GM23338 (cell line): ENCODE results near the gene MAGEA3. TPM values are rescaled to one million over a fixed set of nuclear protein-coding genes. Genes with fewer than 3 reads are reported as not detected.
A peak's percentile ranks its signal among the peaks of the same experiment; 100 is the strongest.

Experiments used
- ATAC-seq: fragments of 200-7000 bp; cut with Tn5 transposase; 3 replicates; pipeline ENCODE4 v1.9.1; 2020
- DNase-seq: peaks from one replicate; pipeline ENCODE4 v3.0.0-alpha.2; 2015; ENCODE audit warnings: low spot score
- H2AFZ ChIP-seq: fragments of 200-600 bp; sonication (generic); 2 replicates; pipeline ENCODE4 v1.8.0; 2016; ENCODE audit warnings: antibody characterized with exemption, mild to moderate bottlenecking, moderate library complexity
- H3F3A ChIP-seq: fragments of 200-600 bp; sonication (generic); replicated peaks from 2 replicates; pipeline ENCODE4 v1.8.0; 2017; ENCODE audit warnings: antibody characterized with exemption, mixed run types, low read depth
- H3K27ac ChIP-seq: fragments of 200-600 bp; sonication (generic); 2 replicates; pipeline ENCODE4 v1.6.1; 2016; ENCODE audit warnings: low read depth
- H3K27me3 ChIP-seq: fragments of 200-600 bp; sonication (generic); 2 replicates; pipeline ENCODE4 v1.8.0; 2016; ENCODE audit warnings: mild to moderate bottlenecking, mixed run types, moderate library complexity; ENCODE audit not compliant: insufficient read depth
- H3K36me3 ChIP-seq: fragments of 200-600 bp; sonication (generic); 2 replicates; pipeline ENCODE4 v1.8.0; 2016; ENCODE audit warnings: mild to moderate bottlenecking; ENCODE audit not compliant: insufficient read depth
- H3K4me1 ChIP-seq: fragments of 200-600 bp; sonication (generic); 2 replicates; pipeline ENCODE4 v1.8.0; 2016; ENCODE audit warnings: mild to moderate bottlenecking, moderate library complexity; ENCODE audit not compliant: insufficient read depth
- H3K4me2 ChIP-seq: fragments of 200-600 bp; sonication (generic); 2 replicates; pipeline ENCODE4 v1.7.1; 2017; ENCODE audit warnings: mixed run types
- H3K4me3 ChIP-seq: fragments of 200-600 bp; sonication (generic); 2 replicates; pipeline ENCODE4 v1.6.1; 2016; ENCODE audit warnings: mixed run types
- H3K79me2 ChIP-seq: fragments of 200-600 bp; sonication (generic); replicated peaks from 2 replicates; pipeline ENCODE4 v1.8.0; 2017; ENCODE audit warnings: mild to moderate bottlenecking; ENCODE audit not compliant: insufficient read depth
- H3K9me2 ChIP-seq: fragments of 200-600 bp; sonication (generic); 2 replicates; pipeline ENCODE4 v1.8.0; 2017; ENCODE audit not compliant: insufficient read depth
- H4K20me1 ChIP-seq: fragments of 200-600 bp; sonication (generic); replicated peaks from 2 replicates; pipeline ENCODE4 v1.8.0; 2017; ENCODE audit warnings: mild to moderate bottlenecking; ENCODE audit not compliant: insufficient read depth
- H3K27ac Mint-ChIP-seq: 2 replicates; pipeline ENCODE4 v1.8.0; 2020; ENCODE audit warnings: inconsistent platforms, mild to moderate bottlenecking, moderate library complexity, mixed read lengths
- H3K27me3 Mint-ChIP-seq: 3 replicates; pipeline ENCODE4 v1.8.0; 2022; ENCODE audit warnings: low read depth, mild to moderate bottlenecking, moderate library complexity, mixed read lengths, inconsistent platforms; ENCODE audit not compliant: insufficient read depth, poor library complexity
- H3K36me3 Mint-ChIP-seq: 3 replicates; pipeline ENCODE4 v1.8.0; 2021; ENCODE audit warnings: low read depth, mild to moderate bottlenecking, inconsistent platforms, moderate library complexity, mixed read lengths
- H3K4me1 Mint-ChIP-seq: 3 replicates; pipeline ENCODE4 v1.8.0; 2020; ENCODE audit warnings: mild to moderate bottlenecking, inconsistent platforms, mixed read lengths
- H3K4me3 Mint-ChIP-seq: 3 replicates; pipeline ENCODE4 v1.8.0; 2021; ENCODE audit warnings: moderate library complexity, mild to moderate bottlenecking, inconsistent platforms, mixed read lengths
- H3K9me3 Mint-ChIP-seq: 3 replicates; pipeline ENCODE4 v1.8.0; 2020; ENCODE audit warnings: moderate library complexity, mild to moderate bottlenecking, inconsistent platforms, mixed read lengths
- CREB1 ChIP-seq: fragments of 250-450 bp; sonication (Bioruptor Pico); IDR thresholded peaks from 2 replicates; pipeline ENCODE4 v1.5.0; 2020; ENCODE audit warnings: low read depth, mild to moderate bottlenecking, moderate library complexity
- EZH2 ChIP-seq: fragments of 200-600 bp; sonication (generic); IDR thresholded peaks from one replicate; pipeline ENCODE4 v1.8.0; 2017; ENCODE audit warnings: antibody characterized with exemption, mild to moderate bottlenecking, low read depth; ENCODE audit not compliant: unreplicated experiment
- EZH2phosphoT487 ChIP-seq: fragments of 200-600 bp; sonication (generic); IDR thresholded peaks from one replicate; pipeline ENCODE4 v1.8.1; 2018; ENCODE audit warnings: antibody characterized with exemption; ENCODE audit not compliant: unreplicated experiment
- JUNB ChIP-seq: IDR thresholded peaks from one replicate; pipeline ENCODE4 v1.6.1; 2016; ENCODE audit warnings: antibody characterized with exemption; ENCODE audit not compliant: unreplicated experiment
- NANOG ChIP-seq: IDR thresholded peaks from 2 replicates; pipeline ENCODE4 v1.6.1; 2016; ENCODE audit warnings: antibody characterized with exemption, borderline replicate concordance
- POLR2AphosphoS5 ChIP-seq: IDR thresholded peaks from 2 replicates; pipeline ENCODE4 v1.6.1; 2016; ENCODE audit warnings: antibody characterized with exemption, low read depth
- STAT1 ChIP-seq: IDR thresholded peaks from one replicate; pipeline ENCODE4 v1.6.1; 2016; ENCODE audit warnings: antibody characterized with exemption; ENCODE audit not compliant: unreplicated experiment
- ZNF114 ChIP-seq: fragments of 250-450 bp; sonication (Bioruptor Pico); IDR thresholded peaks from 2 replicates; pipeline ENCODE4 v1.5.0; 2020; ENCODE audit warnings: mild to moderate bottlenecking, moderate library complexity
- ZNF331 ChIP-seq: fragments of 250-450 bp; sonication (Bioruptor Pico); IDR thresholded peaks from 2 replicates; pipeline ENCODE4 v1.5.0; 2020; ENCODE audit warnings: low read depth, mild to moderate bottlenecking, moderate library complexity
- polyA plus RNA-seq: library from polyadenylated mRNA; unstranded; fragments of >200 nt; fragmentation: Nextera tagmentation; extraction: Ambion mirVana; gene quantifications from 2 replicates; pipeline ENCODE4 v1.2.1, GENCODE V29; 2016
- total RNA-seq: library from RNA; depleted of rRNA; stranded (reverse); fragments of >200 nt; shearing (Covaris generic); gene quantifications from 2 replicates; pipeline ENCODE4 v1.2.3, GENCODE V29; 2014
- TF ChIP-seq, protein P1 (sequence below): IDR thresholded peaks from one replicate; pipeline ENCODE4 v1.6.1; 2018; ENCODE audit warnings: antibody characterized with exemption; ENCODE audit not compliant: unreplicated experiment
- TF ChIP-seq, protein P2 (sequence below), 2 experiments: fragments of 200-600 bp in 1 of 2; sonication (generic) in 1 of 2; conservative IDR thresholded peaks; 2 replicates each; pipeline versions ENCODE4 v1.5.1 to v1.6.1; 2016 to 2017; ENCODE audit warnings: antibody characterized with exemption in 2 of 2, low read depth in 2 of 2, mild to moderate bottlenecking in 2 of 2, moderate library complexity in 1 of 2
- TF ChIP-seq, protein P3 (sequence below): fragments of 250-450 bp; sonication (Bioruptor Pico); IDR thresholded peaks from 2 replicates; pipeline ENCODE4 v1.5.0; 2020; ENCODE audit warnings: mild to moderate bottlenecking, moderate library complexity
- TF ChIP-seq, protein P4 (sequence below): IDR thresholded peaks from 2 replicates; pipeline ENCODE4 v1.6.1; 2016; ENCODE audit warnings: antibody characterized with exemption

MAGEA3 gene
- total and polyA plus RNA-seq, 2 experiments from 2014 or later, result 0.39 TPM; not detected in 1

DNA sequence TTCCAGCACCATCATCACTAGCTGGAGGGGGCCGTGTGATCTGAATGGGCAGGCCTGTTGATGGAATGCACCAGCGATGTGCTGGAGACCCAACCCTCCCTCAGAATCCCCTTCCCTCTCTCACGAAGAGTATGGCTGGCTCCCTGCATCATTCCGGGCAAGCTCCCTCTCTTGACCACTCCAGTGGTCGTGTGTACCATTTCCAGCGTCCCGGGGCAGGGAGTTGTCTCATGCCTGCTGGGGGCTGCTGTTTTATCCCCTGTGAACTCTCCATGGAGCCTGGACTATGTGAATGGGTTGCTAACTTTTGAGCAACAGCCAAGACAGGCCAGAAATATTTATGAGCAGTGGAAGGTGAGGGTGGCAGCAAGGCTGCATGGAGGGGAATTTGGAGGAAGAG is 26.8 kb downstream of the MAGEA3 start:
- H3K79me2 ChIP-seq, result no peaks in the 10 kb centered on the region
- no peak overlapping the region for H3K27ac ChIP-seq
- H3K36me3 ChIP-seq, result no peaks in the 10 kb centered on the region
- TF ChIP-seq EZH2phosphoT487 (no peak), CREB1 (CRISPR knock-in tag) (no peak), NANOG (no peak), EZH2 (no peak), ZNF331 (CRISPR knock-in tag) (no peak), POLR2AphosphoS5 (no peak), STAT1 (no peak), JUNB (no peak), ZNF114 (CRISPR knock-in tag) (no peak)
- TF ChIP-seq, protein P1, sequence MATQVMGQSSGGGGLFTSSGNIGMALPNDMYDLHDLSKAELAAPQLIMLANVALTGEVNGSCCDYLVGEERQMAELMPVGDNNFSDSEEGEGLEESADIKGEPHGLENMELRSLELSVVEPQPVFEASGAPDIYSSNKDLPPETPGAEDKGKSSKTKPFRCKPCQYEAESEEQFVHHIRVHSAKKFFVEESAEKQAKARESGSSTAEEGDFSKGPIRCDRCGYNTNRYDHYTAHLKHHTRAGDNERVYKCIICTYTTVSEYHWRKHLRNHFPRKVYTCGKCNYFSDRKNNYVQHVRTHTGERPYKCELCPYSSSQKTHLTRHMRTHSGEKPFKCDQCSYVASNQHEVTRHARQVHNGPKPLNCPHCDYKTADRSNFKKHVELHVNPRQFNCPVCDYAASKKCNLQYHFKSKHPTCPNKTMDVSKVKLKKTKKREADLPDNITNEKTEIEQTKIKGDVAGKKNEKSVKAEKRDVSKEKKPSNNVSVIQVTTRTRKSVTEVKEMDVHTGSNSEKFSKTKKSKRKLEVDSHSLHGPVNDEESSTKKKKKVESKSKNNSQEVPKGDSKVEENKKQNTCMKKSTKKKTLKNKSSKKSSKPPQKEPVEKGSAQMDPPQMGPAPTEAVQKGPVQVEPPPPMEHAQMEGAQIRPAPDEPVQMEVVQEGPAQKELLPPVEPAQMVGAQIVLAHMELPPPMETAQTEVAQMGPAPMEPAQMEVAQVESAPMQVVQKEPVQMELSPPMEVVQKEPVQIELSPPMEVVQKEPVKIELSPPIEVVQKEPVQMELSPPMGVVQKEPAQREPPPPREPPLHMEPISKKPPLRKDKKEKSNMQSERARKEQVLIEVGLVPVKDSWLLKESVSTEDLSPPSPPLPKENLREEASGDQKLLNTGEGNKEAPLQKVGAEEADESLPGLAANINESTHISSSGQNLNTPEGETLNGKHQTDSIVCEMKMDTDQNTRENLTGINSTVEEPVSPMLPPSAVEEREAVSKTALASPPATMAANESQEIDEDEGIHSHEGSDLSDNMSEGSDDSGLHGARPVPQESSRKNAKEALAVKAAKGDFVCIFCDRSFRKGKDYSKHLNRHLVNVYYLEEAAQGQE, result no peak
- TF ChIP-seq, protein P2, sequence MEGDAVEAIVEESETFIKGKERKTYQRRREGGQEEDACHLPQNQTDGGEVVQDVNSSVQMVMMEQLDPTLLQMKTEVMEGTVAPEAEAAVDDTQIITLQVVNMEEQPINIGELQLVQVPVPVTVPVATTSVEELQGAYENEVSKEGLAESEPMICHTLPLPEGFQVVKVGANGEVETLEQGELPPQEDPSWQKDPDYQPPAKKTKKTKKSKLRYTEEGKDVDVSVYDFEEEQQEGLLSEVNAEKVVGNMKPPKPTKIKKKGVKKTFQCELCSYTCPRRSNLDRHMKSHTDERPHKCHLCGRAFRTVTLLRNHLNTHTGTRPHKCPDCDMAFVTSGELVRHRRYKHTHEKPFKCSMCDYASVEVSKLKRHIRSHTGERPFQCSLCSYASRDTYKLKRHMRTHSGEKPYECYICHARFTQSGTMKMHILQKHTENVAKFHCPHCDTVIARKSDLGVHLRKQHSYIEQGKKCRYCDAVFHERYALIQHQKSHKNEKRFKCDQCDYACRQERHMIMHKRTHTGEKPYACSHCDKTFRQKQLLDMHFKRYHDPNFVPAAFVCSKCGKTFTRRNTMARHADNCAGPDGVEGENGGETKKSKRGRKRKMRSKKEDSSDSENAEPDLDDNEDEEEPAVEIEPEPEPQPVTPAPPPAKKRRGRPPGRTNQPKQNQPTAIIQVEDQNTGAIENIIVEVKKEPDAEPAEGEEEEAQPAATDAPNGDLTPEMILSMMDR (conservative IDR thresholded peaks at IDR 0.05; ENCODE audit: low read depth in 2 of 2), result no peak
- TF ChIP-seq, protein P3, sequence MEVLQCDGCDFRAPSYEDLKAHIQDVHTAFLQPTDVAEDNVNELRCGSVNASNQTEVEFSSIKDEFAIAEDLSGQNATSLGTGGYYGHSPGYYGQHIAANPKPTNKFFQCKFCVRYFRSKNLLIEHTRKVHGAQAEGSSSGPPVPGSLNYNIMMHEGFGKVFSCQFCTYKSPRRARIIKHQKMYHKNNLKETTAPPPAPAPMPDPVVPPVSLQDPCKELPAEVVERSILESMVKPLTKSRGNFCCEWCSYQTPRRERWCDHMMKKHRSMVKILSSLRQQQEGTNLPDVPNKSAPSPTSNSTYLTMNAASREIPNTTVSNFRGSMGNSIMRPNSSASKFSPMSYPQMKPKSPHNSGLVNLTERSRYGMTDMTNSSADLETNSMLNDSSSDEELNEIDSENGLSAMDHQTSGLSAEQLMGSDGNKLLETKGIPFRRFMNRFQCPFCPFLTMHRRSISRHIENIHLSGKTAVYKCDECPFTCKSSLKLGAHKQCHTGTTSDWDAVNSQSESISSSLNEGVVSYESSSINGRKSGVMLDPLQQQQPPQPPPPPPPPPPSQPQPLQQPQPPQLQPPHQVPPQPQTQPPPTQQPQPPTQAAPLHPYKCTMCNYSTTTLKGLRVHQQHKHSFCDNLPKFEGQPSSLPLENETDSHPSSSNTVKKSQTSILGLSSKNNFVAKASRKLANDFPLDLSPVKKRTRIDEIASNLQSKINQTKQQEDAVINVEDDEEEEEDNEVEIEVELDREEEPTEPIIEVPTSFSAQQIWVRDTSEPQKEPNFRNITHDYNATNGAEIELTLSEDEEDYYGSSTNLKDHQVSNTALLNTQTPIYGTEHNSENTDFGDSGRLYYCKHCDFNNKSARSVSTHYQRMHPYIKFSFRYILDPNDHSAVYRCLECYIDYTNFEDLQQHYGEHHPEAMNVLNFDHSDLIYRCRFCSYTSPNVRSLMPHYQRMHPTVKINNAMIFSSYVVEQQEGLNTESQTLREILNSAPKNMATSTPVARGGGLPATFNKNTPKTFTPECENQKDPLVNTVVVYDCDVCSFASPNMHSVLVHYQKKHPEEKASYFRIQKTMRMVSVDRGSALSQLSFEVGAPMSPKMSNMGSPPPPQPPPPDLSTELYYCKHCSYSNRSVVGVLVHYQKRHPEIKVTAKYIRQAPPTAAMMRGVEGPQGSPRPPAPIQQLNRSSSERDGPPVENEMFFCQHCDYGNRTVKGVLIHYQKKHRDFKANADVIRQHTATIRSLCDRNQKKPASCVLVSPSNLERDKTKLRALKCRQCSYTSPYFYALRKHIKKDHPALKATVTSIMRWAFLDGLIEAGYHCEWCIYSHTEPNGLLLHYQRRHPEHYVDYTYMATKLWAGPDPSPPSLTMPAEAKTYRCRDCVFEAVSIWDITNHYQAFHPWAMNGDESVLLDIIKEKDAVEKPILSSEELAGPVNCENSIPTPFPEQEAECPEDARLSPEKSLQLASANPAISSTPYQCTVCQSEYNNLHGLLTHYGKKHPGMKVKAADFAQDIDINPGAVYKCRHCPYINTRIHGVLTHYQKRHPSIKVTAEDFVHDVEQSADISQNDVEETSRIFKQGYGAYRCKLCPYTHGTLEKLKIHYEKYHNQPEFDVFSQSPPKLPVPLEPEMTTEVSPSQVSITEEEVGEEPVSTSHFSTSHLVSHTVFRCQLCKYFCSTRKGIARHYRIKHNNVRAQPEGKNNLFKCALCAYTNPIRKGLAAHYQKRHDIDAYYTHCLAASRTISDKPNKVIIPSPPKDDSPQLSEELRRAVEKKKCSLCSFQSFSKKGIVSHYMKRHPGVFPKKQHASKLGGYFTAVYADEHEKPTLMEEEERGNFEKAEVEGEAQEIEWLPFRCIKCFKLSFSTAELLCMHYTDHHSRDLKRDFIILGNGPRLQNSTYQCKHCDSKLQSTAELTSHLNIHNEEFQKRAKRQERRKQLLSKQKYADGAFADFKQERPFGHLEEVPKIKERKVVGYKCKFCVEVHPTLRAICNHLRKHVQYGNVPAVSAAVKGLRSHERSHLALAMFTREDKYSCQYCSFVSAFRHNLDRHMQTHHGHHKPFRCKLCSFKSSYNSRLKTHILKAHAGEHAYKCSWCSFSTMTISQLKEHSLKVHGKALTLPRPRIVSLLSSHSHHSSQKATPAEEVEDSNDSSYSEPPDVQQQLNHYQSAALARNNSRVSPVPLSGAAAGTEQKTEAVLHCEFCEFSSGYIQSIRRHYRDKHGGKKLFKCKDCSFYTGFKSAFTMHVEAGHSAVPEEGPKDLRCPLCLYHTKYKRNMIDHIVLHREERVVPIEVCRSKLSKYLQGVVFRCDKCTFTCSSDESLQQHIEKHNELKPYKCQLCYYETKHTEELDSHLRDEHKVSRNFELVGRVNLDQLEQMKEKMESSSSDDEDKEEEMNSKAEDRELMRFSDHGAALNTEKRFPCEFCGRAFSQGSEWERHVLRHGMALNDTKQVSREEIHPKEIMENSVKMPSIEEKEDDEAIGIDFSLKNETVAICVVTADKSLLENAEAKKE (CRISPR knock-in tag), result no peak
- TF ChIP-seq, protein P4, sequence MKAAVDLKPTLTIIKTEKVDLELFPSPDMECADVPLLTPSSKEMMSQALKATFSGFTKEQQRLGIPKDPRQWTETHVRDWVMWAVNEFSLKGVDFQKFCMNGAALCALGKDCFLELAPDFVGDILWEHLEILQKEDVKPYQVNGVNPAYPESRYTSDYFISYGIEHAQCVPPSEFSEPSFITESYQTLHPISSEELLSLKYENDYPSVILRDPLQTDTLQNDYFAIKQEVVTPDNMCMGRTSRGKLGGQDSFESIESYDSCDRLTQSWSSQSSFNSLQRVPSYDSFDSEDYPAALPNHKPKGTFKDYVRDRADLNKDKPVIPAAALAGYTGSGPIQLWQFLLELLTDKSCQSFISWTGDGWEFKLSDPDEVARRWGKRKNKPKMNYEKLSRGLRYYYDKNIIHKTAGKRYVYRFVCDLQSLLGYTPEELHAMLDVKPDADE, result no peak
- Mint-ChIP-seq H3K27me3 (peaks cover 2% of the 10 kb centered on the region), H3K36me3 (no peaks in the 10 kb centered on the region), H3K27ac (no peak overlapping the region), H3K4me1 (no peaks in the 10 kb centered on the region), H3K9me3 (no peaks in the 10 kb centered on the region), H3K4me3 (no peak overlapping the region)
- H3K9me2 ChIP-seq, result no peaks in the 10 kb centered on the region
- no peak overlapping the region for H3K4me3 ChIP-seq
- no peak overlapping the region for H3K4me2 ChIP-seq
- ATAC-seq (no peak), DNase-seq (peak; percentile 1)
- no peaks in the 10 kb centered on the region for H4K20me1 ChIP-seq
- H2AFZ ChIP-seq, result no peak overlapping the region
- H3F3A ChIP-seq, result no peaks in the 10 kb centered on the region
- no peaks in the 10 kb centered on the region for H3K27me3 ChIP-seq
- no peaks in the 10 kb centered on the region for H3K4me1 ChIP-seq
